ENCODE results near the gene TPCN2.
A peak's percentile ranks its signal among the peaks of the same experiment; 100 is the strongest.

Gene TPCN2

DNA sequence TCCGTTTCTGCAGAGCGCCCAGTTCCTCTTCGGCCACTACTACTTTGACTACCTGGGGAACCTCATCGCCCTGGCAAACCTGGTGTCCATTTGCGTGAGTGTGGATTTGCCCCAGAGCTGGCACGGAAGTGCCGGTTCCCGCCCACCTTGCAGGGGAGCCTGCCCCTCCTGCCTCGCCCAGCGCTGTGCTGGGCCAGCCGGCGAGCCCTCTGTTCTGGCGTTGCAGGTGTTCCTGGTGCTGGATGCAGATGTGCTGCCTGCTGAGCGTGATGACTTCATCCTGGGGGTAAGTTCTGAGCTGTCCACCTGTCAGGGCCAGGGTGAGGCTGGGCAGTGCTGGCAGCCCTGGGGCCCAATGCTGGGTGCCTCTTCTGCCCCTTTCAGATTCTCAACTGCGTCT lies 29.8 kb downstream of the TPCN2 start:
- TF ChIP-seq, protein P1, sequence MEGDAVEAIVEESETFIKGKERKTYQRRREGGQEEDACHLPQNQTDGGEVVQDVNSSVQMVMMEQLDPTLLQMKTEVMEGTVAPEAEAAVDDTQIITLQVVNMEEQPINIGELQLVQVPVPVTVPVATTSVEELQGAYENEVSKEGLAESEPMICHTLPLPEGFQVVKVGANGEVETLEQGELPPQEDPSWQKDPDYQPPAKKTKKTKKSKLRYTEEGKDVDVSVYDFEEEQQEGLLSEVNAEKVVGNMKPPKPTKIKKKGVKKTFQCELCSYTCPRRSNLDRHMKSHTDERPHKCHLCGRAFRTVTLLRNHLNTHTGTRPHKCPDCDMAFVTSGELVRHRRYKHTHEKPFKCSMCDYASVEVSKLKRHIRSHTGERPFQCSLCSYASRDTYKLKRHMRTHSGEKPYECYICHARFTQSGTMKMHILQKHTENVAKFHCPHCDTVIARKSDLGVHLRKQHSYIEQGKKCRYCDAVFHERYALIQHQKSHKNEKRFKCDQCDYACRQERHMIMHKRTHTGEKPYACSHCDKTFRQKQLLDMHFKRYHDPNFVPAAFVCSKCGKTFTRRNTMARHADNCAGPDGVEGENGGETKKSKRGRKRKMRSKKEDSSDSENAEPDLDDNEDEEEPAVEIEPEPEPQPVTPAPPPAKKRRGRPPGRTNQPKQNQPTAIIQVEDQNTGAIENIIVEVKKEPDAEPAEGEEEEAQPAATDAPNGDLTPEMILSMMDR (IDR thresholded peaks at IDR 0.05) = no peak
- no peak for DNase-seq
- H3K4me3 ChIP-seq = no peak overlapping the region
- peaks cover 0 to 12% (median 2%) of the 10 kb centered on the region in 4 donors for H3K4me1 ChIP-seq
- H3K9me3 ChIP-seq = no peaks in the 10 kb centered on the region
- H3K27ac ChIP-seq = no peak overlapping the region
- H3K27me3 ChIP-seq = no peaks in the 10 kb centered on the region
- H3K36me3 ChIP-seq = peaks cover 24 to 82% (median 56%) of the 10 kb centered on the region in 3 donors
- intact Hi-C loops (cut with DNase I; ENCODE audit: low total_unique reads) = no loop called here

DNA sequence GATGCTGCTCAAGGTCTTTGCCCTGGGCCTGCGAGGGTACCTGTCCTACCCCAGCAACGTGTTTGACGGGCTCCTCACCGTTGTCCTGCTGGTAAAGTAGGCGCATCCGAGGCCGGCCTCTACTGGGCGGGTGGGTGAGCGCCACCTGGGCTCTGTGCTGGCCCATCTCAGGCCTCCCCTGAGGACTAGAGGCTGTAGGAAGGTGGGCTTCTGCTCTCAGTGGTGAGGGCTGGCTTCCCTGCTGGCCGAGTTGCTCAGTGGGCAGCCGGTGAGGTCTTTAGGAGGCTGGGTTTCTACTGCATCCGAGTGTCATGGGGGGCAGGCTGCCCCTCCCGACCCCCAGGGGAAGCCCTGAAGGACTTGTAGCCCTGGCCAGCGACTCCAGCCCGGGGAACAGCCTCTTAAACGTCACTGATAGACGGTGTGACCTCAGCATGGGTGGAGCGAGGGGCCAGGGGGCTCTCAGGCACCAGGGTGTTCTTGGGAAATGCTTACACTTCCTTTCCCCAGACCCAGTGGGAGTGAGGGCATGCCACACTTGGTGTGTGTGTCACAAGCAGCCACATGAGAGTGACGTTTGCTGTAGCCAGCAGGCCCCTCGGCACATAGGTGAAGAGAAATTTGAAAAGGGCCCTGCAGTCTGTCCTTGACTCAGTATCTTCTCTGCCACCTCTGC lies 30.3 kb downstream of the TPCN2 start:
- Histone ChIP-seq H3K36me3 (peaks cover 19 to 84% (median 56%) of the 10 kb centered on the region in 3 donors), H3K27me3 (no peaks in the 10 kb centered on the region), H3K4me1 (peaks cover 0 to 12% (median 2%) of the 10 kb centered on the region in 4 donors), H3K4me3 (no peak overlapping the region), H3K27ac (no peak overlapping the region), H3K9me3 (no peaks in the 10 kb centered on the region)
- TF ChIP-seq, protein P1 (IDR thresholded peaks at IDR 0.05) = no peak
- no peak for DNase-seq
- intact Hi-C loops (cut with DNase I; ENCODE audit: low total_unique reads) = no loop called here

DNA sequence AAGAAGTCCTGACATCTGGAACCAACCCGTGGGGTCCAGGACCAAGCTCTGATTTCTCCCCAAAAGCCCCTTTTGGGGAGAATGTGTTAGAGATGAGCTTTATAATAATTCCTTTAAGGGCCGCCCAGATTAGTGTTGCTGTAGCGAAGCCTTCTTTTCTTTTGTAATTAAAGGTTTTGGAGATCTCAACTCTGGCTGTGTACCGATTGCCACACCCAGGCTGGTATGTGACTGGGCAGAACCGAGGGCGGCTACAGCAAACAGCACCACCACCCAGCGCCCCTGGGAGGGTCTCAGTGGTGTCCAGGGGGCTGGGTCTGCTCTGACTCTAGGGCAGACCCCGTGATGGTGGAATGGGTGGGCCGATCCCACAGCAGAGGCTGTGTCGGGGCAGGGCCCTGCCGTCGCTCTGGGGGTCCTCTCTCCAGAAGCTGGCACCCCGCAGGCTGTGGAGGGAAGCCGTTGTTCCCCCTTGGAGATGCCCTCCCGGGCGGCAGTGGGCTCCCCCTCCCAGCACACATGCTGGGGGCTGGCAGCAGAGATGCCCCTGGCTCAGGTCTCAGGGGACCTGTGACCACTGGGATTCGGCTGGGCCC lies 31.0 kb downstream of the TPCN2 start:
- TF ChIP-seq, protein P1 (IDR thresholded peaks at IDR 0.05) = no peak
- Histone ChIP-seq H3K4me1 (peaks cover 0 to 9% (median 2%) of the 10 kb centered on the region in 4 donors), H3K27ac (peak overlapping the region; percentile 41 to 42), H3K36me3 (peaks cover 18 to 89% (median 62%) of the 10 kb centered on the region in 3 donors), H3K27me3 (no peaks in the 10 kb centered on the region), H3K9me3 (no peaks in the 10 kb centered on the region), H3K4me3 (no peak overlapping the region)
- DNase-seq = no peak
- intact Hi-C loops (cut with DNase I; ENCODE audit: low total_unique reads) = loop anchor here (10.0 kb wide), 1 partner anchor 175 kb away; the partner anchor contains the start of genes IGHMBP2 and MRPL21

GRCh38 chr11:69080257-69080995 lies 31.7 kb downstream of the TPCN2 start:
- intact Hi-C loops (cut with DNase I; ENCODE audit: low total_unique reads) = loop anchor here (10.0 kb wide), 1 partner anchor 176 kb away; the partner anchor contains the start of genes IGHMBP2 and MRPL21
- DNase-seq = no peak

GRCh38 chr11:69081180-69081579 lies 32.4 kb downstream of the TPCN2 start:
- intact Hi-C loops (cut with DNase I; ENCODE audit: low total_unique reads) = loop anchor here (10.0 kb wide), 1 partner anchor 176 kb away; the partner anchor contains the start of genes IGHMBP2 and MRPL21
- Histone ChIP-seq H3K27ac (no peak overlapping the region), H3K27me3 (no peaks in the 10 kb centered on the region), H3K4me1 (peaks cover 0 to 6% (median 0%) of the 10 kb centered on the region in 4 donors), H3K9me3 (no peaks in the 10 kb centered on the region), H3K4me3 (no peak overlapping the region), H3K36me3 (peaks cover 18 to 92% (median 70%) of the 10 kb centered on the region in 3 donors)
- no peak for DNase-seq
- TF ChIP-seq, protein P1 (IDR thresholded peaks at IDR 0.05) = no peak

More at GRCh38 chr11:69080257-69080995, 31.7 kb downstream of the TPCN2 start:
- no peaks in the 10 kb centered on the region for H3K27me3 ChIP-seq
- peaks cover 0 to 4% (median 0%) of the 10 kb centered on the region in 4 donors for H3K4me1 ChIP-seq
- H3K27ac ChIP-seq = peak overlapping the region; percentile 41 to 42
- H3K9me3 ChIP-seq = no peaks in the 10 kb centered on the region
- peaks cover 18 to 92% (median 68%) of the 10 kb centered on the region in 3 donors for H3K36me3 ChIP-seq
- no peak overlapping the region for H3K4me3 ChIP-seq
- TF ChIP-seq, protein P1 (IDR thresholded peaks at IDR 0.05) = no peak

Measured in tibial artery (tissue), 4 donors.